HG02759 (cell line): ENCODE measurements around the gene CFB.
A peak's percentile ranks its signal among the peaks of the same experiment; 100 is the strongest.
"Not testable (repeated sequence)": the region's sequence is repeated elsewhere in the genome, so short reads cannot be mapped to it uniquely, and the experiment has no call there.

ENCODE experiments used
- ATAC-seq: cut with Tn5 transposase; IDR thresholded peaks from one replicate; pipeline ENCODE4 v1.9.1; 2021; ENCODE audit warnings: mild to moderate bottlenecking, moderate library complexity; ENCODE audit not compliant: unreplicated experiment

CFB gene

DNA sequence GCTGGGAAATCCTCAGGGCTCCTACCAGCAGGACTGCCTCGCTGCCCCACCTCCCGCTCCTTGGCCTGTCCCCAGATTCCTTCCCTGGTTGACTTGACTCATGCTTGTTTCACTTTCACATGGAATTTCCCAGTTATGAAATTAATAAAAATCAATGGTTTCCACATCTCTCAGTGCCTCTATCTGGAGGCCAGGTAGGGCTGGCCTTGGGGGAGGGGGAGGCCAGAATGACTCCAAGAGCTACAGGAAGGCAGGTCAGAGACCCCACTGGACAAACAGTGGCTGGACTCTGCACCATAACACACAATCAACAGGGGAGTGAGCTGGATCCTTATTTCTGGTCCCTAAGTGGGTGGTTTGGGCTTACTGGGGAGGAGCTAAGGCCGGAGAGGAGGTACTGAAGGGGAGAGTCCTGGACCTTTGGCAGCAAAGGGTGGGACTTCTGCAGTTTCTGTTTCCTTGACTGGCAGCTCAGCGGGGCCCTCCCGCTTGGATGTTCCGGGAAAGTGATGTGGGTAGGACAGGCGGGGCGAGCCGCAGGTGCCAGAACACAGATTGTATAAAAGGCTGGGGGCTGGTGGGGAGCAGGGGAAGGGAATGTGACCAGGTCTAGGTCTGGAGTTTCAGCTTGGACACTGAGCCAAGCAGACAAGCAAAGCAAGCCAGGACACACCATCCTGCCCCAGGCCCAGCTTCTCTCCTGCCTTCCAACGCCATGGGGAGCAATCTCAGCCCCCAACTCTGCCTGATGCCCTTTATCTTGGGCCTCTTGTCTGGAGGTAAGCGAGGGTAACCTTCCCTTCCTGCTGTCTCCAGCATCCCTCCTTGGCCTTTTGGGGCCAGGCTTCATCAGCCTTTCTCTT, at the start of gene CFB:
CFB (plus strand) TSS at position 589 of the 863 bp plus-strand sequence; CDS start at position 716, 127 bp downstream.
- no peak for ATAC-seq

DNA sequence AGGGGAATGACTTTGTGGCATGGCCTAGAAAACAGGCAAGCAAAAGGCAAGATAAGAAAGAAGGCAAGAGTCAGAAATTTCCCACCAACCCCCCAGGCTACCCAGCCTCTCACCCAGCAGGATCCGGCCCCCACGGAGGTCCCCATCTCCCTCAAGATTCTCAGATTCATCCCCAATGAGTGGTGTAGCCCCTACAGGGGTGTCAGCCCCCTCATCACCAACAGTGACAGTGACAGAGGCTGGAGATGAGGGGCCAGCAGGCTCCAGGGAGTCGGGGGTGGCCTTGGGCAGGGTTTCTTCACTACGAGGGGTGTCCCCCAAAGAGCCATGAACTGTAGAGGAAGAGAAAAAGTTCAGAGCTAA, 49.4 kb upstream of the CFB start:
- ATAC-seq = no peak

DNA sequence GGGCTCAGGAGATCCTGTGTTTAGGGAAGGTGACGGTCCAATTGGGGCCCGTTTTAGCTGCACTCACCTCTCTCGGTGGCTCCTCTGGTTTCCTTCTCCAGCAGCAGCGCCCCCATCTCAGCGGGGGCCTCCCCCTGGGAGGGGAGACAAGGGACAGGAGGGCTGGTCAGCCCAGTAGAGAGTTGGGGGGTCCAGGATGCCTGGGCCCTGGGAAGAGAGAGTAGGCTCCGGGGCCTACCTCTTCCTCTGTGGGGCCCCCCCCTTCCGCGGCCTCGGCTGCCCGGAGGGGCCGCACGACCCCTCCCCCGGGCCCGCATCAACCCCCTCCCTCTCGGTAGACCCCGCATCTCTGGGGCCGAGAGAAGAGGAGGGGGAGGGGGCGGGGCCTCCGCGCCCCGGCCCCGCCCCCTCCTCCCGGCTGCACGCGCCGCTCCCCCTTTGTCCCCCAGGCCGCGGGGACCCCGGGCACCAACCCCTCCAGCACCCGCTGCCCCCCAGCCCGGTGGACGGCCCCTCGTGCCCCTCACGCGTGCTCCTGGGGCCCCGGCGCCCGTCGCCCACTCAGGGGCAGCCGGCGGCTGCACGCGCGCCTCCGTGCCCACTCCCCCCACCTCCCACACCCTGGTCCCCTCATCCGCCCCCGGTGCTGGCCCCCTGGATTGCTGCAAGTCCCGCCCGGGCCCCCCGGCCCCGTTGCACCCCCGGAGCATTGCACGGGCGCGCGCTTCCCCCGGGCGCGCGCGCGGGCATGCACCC, 48.9 kb upstream of the CFB start:
- ATAC-seq = peak; percentile 30

DNA sequence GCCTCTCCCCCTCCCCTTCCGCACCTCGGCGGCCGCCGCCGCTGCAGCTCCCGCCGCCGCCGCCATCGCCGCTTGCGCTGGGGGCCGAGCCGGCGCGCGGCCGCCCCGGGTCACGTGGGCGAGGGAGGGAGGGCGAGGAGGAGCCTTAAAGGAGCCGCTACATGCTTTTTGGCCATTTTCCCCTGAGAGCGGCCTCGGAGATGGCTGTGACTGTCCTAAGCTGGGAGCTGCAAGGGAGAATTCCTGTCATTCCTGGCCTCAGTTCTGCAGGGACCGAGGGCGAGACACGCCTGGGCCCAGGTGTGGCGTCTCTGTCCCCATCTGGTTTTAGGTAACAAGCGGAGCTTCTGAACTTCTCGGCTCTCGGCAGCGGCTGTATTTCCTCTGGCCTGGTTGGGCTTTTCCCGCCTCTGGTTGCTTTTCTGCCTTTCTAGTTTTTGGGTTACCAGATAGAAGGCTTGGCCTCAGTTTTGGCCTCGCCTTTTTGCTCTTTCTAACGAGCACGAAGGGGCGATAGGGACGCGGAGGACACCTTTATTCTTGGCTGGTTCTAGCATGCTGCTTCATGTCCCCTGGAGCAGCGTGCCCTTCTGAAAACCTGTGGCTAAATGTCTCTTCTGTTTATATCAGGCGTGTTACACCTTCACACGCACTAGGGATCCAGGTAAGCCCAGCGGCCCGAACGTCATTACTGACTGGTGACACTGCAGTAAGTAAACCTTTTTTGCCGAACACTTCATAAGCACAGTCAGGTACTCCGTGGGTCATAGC, 48.1 kb upstream of the CFB start, which contains the start of gene EHMT2:
EHMT2 (minus strand) TSS at position 87 of the 771 bp plus-strand sequence; CDS start at position 66, 21 bp downstream.
- peak; percentile 68 for ATAC-seq

DNA sequence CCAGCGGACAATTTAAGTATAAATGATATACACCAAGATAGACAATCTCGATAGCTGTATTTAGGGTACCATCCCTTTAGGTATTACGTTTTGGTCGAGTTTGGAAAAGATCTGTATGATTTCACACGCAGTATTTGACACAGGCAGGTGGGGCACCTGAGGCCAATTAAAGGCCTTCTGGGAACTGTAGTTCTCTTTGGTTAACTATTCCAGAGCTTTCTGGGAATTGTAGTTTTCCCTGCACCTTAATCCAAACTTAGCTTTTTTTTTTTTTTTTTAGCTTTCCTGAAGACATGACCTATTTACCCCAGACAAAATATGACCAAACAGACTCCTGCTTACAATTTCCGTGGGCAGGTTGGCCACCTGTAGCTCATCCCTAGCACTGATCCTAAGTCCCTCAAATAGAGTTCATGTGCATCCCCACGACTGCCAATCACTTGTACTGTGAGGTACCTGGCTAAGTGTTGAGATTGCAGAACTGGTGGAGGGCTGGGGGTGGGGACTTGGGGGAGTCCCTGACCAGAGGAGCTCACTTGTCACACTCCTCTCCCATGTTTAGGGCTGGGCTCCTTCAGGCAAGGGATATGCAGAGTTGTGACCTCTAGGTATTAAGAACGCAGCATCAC, 47.4 kb upstream of the CFB start:
- ATAC-seq = no peak

DNA sequence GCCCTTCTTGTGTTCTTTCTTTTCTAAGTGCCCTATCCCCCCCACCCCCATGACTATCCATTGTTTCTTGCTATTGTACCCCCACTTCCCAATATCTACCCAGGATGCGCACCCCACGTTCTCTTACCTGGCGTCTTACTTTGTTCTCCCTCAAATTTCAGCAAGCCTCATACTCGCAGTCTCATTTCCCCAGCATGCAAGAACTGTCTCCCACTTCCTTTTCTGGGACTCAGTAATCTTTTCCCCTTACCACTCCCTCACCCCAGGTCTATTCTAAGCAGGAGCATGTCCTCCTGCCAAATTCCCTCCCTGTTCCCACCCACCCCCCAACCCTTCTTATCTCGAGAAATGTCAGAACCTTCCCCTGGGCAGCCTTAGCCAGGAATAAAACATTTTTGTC, 46.7 kb upstream of the CFB start:
- no peak for ATAC-seq

DNA sequence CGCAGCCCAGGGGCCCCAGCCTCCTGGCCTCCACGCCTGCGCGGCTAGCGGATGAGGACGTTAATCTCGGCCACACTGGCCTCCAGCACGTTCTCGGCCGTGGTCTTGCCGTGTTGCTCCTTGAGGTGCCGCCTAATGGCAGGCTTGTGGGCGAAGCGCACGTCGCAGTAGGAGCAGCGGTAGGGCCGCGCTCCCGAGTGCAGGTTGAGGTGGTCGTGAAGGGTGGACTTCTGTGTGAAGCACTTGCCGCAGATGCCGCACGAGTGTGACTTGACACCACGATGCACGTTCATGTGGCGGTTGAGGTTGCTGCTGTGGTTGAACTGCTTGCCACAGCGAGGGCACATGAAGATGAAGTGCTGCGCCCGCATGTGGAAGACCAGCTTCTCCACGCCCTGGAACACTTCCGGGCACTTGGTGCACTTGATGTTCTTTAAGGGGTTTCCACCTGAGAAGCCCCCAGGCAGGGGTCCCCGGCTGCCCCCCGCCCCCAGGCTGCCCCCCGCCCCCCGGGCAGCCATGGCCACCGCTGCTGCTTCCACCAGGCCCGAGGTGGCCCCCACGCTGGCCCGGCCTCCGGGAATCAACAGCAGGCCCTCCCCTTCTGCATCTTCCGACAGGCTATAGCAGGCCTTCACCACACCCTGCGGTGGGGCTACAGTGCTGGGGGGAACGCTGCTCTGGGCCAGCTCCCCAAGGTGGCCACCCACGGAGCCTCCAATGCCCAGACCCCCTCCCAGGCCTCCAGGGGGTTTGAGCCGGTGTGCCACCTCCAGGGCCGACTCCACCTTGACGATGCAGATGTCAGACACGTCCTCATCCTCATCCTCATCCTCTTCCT, 45.8 kb upstream of the CFB start:
- no peak for ATAC-seq

DNA sequence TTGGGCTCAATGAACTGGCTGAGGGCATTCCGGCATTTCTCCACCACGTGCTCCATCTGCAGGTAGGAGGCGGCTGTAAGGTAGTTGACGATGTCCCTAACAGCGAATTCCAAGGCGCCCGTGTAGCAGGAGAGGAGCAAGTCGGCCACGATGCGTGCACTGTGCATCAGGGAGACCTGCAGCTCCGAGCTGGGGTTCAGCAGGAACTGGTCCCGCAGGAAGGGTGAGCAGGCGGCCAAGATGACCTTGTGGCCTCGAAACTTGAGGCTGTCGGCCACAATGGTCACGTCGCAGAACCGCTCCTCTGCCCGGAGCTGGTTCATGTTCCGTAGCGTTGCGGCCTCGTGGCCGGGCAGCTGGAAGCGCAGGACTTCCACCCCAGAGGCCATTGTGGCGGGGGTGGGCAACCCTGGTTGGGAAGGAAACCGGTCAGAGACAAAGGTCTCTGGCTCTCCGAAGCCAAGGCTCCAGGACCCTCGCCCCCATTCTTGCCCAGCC, 44.9 kb upstream of the CFB start:
- no peak for ATAC-seq

DNA sequence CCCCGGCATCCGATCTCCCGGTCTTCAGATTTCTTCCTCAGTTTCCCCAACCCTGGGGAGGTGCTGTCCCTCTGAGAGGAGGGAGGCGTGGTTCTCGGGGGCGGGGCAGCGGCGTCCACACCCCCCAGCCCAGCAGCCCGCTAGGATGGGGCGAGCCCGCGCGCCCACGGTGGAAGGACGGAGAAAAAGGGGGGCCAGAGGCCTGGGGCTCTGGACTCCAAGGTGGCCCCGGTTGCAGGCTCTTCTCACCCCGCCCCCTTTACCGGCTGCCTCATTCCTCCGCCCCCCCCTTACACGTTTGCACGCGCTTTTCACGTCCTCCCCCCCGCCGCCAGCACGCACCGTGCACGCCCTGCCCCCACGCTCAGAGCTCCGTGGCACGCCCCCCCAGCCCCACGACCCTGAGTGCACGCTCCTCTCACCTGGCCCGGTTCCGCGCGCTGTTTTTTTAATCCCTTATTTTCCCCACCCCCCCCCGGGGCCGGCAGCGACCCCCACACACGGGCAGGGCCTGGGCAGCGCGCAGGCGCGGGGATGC, 44.4 kb upstream of the CFB start:
- no peak for ATAC-seq

DNA sequence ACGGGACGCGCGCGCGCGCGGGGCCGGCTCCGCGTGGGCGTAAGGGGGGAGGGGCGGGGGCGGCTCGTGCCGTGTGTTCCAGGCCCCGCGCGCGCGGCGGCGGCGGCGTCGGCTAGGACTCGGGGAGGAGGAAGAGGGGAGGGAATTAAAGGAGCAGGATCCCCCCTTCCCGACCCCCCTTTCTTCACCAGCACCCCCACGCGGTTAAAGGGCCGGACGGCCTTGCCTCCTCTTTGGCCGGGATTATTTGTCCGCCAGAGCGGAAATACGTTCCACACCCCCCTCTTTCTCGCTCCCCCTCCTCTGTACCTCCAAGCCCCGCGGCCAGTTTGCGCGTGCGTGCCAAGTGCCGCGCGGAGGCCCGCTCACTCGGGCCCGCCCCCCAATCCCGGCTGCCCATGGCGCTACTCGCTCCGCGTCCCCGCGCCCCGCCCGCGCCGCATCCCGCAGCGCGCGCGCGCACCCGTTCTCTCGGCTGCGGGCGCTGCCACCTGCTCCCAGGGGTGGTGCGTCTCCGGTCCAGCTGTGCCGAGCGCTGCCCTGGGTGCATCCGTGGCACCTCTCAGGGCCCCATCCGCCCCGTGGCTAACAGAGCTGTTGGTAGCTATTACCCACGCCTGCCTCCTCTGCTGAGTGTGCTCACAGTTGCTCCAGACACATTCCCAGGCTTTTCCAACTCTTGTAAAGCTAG, 43.8 kb upstream of the CFB start, which contains the start of gene ZBTB12:
ZBTB12 (minus strand) TSS at position 134 of the 691 bp plus-strand sequence. CDS start 781 bp downstream, outside the sequence.
- ATAC-seq = peak; percentile 68

DNA sequence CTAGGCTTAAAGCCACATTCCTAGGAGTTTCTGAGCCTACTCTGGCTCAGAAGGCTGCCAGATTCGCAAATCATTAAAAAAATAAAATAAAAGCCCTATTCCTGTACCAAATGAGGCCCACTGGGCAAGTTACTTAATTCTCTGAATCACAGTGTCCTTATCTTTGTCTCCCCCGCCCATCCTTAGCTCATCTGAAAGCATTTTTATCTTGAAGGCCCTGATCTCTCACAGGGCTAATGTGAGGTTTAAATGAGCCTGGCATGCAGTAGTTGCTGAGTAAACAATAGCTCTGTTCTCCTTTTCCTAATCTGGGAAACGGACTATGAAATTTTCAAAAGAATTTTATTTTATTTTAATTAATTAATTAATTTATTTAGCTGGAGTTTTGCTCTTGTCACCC, 41.9 kb upstream of the CFB start:
- no peak for ATAC-seq

DNA sequence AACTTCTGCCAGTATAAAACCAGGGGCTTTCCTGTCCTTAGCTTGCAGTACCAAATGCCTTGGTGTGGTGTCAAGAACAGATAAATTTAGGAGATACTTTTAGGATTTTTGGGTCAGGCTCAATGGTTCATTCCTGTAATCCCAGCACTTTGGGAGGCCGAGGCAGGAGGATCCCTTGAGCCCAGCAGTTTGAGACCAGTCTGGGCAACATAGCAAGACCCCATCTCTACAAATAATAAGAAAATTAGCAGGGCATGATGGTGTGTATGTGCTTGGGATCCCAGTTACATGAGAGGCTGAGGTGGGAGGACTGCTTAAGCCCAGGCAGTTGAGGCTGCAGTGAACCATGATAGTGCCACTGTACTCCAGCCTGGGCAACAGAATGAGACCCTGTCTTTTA, 40.9 kb upstream of the CFB start:
- ATAC-seq = no peak

DNA sequence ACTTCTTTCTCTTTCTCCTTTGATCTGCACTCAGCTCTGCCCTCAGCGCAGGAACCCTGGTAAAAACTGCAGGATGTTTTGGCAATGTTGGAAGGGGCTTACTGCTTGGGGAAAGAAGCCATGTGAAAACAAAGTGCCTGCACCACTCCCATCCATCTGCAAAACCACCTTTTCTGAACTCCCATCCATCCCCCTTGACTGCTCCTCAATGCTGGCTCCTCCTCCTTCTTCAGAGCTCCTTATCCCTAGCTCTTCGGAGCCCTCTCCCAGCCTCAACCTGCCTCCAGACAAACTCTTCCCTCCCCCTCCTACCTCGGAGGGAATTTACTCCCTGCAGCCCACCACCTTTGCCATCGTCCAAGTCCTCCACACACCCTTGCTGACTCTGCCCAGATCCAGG, 39.8 kb upstream of the CFB start:
- ATAC-seq = no peak

DNA sequence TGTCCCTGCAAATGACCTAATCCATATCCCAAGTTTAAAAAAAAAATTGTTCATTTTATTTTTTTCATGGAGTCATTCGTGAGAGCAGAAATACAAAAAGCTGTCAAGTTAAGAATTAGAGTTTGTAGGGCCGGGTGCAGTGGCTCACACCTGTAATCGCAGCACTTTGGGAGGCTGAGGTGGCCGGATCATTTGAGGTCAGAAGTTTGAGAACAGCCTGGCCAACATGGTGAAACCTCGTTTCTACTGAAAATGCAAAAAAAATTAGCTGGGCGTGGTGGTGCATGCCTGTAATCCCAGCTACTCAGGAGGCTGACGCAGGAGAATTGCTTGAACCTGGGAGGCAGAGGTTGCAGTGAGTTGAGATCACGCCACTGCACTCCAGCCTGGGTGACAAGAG, 39.2 kb upstream of the CFB start:
- ATAC-seq = not testable (repeated sequence)

DNA sequence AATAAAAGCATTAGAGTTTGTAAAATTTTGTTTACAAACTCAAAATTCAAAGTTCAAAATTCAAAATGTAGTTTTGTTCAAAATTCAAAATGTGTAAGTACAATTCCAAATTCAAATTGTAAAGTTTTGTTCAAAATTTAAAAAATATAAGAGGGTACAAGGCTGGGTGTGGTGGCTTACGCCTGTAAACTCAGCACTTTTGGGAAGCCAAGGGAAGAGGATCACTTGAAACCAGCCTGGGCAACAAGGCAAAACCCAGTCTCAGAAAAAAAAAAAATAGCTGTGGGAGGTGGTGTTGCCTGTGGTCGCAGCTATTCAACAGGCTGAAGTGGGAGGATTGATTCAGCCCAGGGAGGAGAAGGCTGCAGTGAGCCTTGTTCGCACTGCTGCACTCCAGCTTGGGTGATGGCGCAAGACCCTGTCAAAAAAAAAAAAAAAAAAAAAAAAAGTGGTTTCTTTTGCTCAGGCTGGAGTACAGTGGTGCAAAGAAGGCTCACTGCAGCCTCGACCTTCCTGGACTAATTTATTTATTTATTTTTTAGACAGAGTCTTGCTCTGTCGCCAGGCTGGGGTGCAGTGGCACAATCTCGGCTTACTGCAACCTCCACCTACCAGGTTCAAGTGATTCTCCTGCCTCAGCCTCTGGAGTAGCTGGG, 38.6 kb upstream of the CFB start:
- ATAC-seq = no peak

DNA sequence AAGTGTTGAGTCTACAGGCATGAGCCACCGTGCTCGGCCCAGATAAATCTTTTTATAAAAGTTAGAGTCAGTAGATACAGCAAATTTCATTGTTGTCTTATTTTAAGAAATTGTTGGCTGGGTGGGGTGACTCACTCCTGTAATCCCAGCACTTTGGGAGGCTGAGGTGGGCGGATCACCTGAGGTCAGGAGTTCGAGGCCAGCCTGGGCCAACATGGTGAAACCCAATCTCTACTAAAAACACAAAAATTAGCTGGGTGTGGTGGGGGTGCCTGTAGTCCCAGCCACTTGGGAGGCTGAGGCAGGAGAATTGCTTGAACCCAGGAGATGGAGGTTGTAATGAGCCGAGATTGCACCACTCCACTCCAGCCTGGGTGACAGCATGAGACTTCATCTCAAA, 37.6 kb upstream of the CFB start:
- ATAC-seq = not testable (repeated sequence)

DNA sequence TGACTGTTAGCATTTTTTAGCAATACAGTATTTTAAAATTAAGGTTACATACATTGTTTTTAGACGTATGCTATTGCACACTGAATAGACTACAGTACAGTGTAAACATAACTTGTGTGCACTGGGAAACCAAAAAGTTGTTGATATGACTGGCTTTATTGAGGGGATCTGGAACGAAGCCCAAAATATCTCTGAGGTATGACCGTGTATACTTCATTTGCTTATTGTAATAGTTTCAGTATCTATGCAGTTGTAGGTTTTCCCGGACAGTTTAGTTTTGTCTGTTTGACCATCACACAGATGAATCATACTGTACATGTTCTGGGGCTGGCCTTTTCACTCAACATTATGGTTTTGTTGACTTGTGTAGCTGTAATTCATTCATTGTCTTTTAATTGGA, 37.1 kb upstream of the CFB start:
- ATAC-seq = peak; percentile 53

DNA sequence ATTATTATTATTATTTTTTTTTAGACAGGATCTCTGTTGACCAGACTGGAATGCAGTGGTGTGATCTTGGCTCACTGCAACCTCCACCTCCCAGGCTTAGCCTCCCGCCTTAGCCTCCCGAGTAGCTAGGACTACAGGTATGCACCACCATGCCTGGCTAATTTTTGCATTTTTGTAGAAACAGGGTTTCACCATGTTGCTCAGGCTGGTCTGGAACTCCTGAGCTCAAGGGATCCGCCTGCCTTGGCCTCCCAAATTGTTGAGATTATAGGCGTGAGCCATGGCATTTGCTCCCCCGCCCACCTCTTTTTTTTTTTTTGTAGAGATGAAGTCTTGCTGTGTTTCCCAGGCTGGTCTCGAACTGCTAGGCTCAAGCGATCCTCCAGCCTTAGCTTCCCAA, 36.6 kb upstream of the CFB start:
- not testable (repeated sequence) for ATAC-seq
